HG02840 (cell line): ENCODE results near the gene CTF1.

Source experiments
- ATAC-seq: cut with Tn5 transposase; IDR thresholded peaks from one replicate; pipeline ENCODE4 v1.9.1; 2021; ENCODE audit warnings: mild to moderate bottlenecking, moderate library complexity, moderate number of reproducible peaks; ENCODE audit not compliant: unreplicated experiment, low FRiP score

Gene CTF1

DNA sequence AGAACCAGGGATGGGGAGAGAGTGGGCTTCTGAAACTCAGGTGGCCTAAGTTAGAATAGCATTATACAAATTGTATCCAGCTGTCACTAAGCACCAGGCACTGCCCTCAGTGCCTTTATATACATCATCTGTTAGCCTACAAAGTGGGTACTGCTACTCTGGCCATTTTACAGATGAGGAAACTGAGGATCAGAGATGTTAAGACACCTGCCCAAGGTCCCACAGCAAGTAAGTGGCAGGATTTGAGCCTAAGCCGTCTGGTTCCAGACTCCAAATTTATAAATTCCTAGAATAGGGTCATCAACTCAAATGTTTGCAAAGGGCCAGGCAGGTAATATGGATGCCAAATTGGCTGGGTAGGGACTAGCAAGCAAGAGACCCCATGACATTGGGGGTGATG is 54.8 kb downstream of the CTF1 start:
- no peak for ATAC-seq

DNA sequence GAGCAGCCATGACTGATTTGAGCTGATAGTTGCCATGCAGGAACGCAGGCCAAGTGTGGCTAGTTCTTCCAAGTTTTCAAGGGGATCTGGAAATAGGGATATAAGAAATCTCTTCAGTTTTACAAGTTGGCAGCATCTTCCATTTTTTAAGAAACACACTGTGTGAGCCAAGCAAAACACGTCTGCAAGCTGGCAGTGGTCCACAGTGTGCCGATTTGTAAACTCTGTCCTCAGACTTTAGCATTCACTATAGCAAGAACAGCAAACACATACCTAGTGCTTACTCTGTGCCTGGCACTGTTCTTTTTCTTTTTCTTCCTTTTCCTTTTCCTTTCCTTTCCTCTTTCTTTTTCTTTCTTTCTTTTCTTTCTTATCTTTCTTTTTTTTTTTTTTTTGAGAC is 55.3 kb downstream of the CTF1 start:
- ATAC-seq = no peak

DNA sequence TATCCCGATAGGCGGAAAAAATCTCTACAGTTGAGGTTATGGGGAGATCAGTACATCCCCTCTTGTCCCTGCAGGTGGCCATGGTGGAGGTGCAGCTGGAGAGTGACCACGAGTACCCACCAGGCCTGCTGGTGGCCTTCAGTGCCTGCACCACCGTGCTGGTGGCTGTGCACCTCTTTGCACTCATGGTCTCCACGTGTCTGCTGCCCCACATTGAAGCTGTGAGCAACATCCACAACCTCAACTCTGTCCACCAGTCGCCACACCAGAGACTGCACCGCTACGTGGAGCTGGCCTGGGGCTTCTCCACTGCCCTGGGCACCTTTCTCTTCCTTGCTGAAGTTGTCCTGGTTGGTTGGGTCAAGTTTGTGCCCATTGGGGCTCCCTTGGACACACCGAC is 56.7 kb downstream of the CTF1 start:
- ATAC-seq = no peak
